Prostate gland (tissue), 2 donors: ENCODE measurements around the gene GPRC5B. TPM values are rescaled to one million over a fixed set of nuclear protein-coding genes. Genes with fewer than 3 reads are reported as not detected.

ENCODE experiments used
- DNase-seq: peaks from one replicate; pipeline ENCODE4 v3.0.0-alpha.2; 2019; ENCODE audit warnings: low spot score
- H3K27ac ChIP-seq, 2 donors: fragments of 200-600 bp; sonication (generic); 2 replicates each; pipeline ENCODE4 v1.5.1; 2017 to 2019
- H3K27me3 ChIP-seq: fragments of 200-600 bp; sonication (generic); replicated peaks from 2 replicates; pipeline ENCODE4 v1.5.1; 2019; ENCODE audit not compliant: insufficient read depth
- H3K36me3 ChIP-seq, 2 donors: fragments of 200-600 bp; sonication (generic); 1 replicate in 1 of 2; 2 replicates in 1 of 2; pipeline versions ENCODE4 v1.5.1 to v1.8.1; 2017 to 2019
- H3K4me1 ChIP-seq: fragments of 200-600 bp; sonication (generic); replicated peaks from 2 replicates; pipeline ENCODE4 v1.5.1; 2019
- H3K4me3 ChIP-seq, 2 donors: fragments of 200-600 bp; sonication (generic); 2 replicates each; pipeline ENCODE4 v1.5.1; 2017 to 2019
- H3K9me3 ChIP-seq: fragments of 200-600 bp; sonication (generic); 2 replicates; pipeline ENCODE4 v1.5.1; 2017
- POLR2A ChIP-seq: fragments of 450-650 bp; IDR thresholded peaks from one replicate; pipeline ENCODE4 v1.6.1; 2016; ENCODE audit warnings: antibody characterized with exemption, mild to moderate bottlenecking
- POLR2AphosphoS5 ChIP-seq: sonication (generic); formaldehyde crosslinking; IDR thresholded peaks from one replicate; pipeline ENCODE4 v1.6.1; 2017; ENCODE audit warnings: antibody characterized with exemption
- WGBS: methylation state at CpG from one replicate; pipeline ENCODE4 v1.1.5; 2018; 5-methylcytosine and 5-hydroxymethylcytosine counted together
- intact Hi-C: fragments of 100-400 bp; cut with DNase I; formaldehyde crosslinking; loops from one replicate; pipeline ENCODE4 v1.14.2; 2022
- total RNA-seq, 2 donors: library from RNA; depleted of rRNA; stranded (reverse); fragments of >200 nt; gene quantifications; one replicate each; pipeline ENCODE4 v1.1.0, GENCODE V29; 2016
- TF ChIP-seq, protein P1 (sequence below), 4 experiments: fragments of 200-600 bp in 2 of 4; fragments of 450-650 bp in 2 of 4; sonication (generic) in 2 of 4; IDR thresholded peaks; 1 replicate in 3 of 4; 2 replicates in 1 of 4; pipeline ENCODE4 v1.5.1; 2016 to 2019; ENCODE audit warnings: antibody characterized with exemption in 4 of 4, mild to moderate bottlenecking in 2 of 4, moderate library complexity in 2 of 4

The GPRC5B gene
- total RNA-seq, 2 donors from 2014 or later: 19.4 to 256 TPM

DNA sequence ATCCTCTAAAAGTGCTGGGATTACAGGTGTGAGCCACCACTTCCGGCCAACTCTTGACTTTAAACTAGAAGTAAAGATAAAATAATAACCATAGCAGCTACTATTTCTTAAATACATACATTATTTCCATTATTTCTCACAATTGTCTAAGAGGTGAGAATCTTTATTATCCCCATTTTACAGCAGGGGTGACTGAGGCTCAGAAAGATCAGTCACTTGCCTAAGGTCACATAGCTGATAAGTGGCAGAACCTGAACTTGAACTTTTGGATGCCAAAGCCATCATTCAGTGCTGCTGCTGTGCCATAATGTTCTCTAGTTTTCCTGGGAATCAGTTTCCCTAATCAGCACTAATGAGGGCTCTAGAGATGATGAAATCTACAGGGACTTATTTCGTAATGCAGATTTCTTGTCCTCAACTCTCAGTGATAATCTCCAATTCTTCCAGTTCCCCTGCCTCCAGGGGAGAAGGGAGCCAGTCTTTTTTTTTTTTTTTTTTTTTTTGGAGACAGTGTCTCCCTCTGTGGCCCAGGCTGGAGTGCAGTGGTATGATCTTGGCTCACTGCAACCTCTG, 25.2 kb upstream of the GPRC5B start:
- no peak overlapping the region for H3K4me3 ChIP-seq
- DNase-seq: no peak
- no peaks in the 10 kb centered on the region for H3K36me3 ChIP-seq
- intact Hi-C loops: loop anchor here (5.0 kb wide), 2 partner anchors 392 to 472 kb away; no protein-coding TSS in a partner anchor
- no peaks in the 10 kb centered on the region for H3K4me1 ChIP-seq
- TF ChIP-seq, protein P1, sequence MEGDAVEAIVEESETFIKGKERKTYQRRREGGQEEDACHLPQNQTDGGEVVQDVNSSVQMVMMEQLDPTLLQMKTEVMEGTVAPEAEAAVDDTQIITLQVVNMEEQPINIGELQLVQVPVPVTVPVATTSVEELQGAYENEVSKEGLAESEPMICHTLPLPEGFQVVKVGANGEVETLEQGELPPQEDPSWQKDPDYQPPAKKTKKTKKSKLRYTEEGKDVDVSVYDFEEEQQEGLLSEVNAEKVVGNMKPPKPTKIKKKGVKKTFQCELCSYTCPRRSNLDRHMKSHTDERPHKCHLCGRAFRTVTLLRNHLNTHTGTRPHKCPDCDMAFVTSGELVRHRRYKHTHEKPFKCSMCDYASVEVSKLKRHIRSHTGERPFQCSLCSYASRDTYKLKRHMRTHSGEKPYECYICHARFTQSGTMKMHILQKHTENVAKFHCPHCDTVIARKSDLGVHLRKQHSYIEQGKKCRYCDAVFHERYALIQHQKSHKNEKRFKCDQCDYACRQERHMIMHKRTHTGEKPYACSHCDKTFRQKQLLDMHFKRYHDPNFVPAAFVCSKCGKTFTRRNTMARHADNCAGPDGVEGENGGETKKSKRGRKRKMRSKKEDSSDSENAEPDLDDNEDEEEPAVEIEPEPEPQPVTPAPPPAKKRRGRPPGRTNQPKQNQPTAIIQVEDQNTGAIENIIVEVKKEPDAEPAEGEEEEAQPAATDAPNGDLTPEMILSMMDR (IDR thresholded peaks at IDR 0.05): no peak
- TF ChIP-seq POLR2A: no peak
- no peak for TF ChIP-seq POLR2AphosphoS5
- H3K9me3 ChIP-seq: no peaks in the 10 kb centered on the region
- no peaks in the 10 kb centered on the region for H3K27me3 ChIP-seq
- H3K27ac ChIP-seq: no peak overlapping the region
- WGBS: 75% methylated on average over 2 of the region's 2 CpGs

DNA sequence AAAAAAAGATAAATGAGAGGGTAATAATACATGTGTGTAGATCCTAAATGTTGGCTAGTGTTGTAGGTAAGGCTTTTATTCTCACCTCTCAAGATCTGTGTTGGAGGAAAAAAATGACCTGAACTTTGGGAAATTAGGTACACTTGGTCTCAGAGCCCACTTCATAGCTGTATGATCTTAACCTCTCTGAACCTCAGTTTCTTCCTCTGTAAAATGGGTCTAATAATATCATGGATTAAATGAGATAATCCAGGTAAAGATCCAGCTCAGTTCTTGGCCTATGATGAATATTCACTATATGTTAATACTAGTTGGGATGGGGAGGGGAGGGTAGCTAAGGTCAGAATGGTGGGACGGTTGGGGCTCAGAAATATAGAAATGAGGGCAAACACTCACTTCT, 24.3 kb upstream of the GPRC5B start:
- H3K27me3 ChIP-seq: no peaks in the 10 kb centered on the region
- 77% methylated on average over 1 of the region's 1 CpG for WGBS
- intact Hi-C loops: loop anchor here (5.0 kb wide), 2 partner anchors 393 to 473 kb away; no protein-coding TSS in a partner anchor
- no peaks in the 10 kb centered on the region for H3K36me3 ChIP-seq
- DNase-seq: no peak
- TF ChIP-seq, protein P1 (IDR thresholded peaks at IDR 0.05): no peak
- no peak for TF ChIP-seq POLR2A
- TF ChIP-seq POLR2AphosphoS5: no peak
- H3K4me1 ChIP-seq: no peaks in the 10 kb centered on the region
- no peak overlapping the region for H3K27ac ChIP-seq
- H3K4me3 ChIP-seq: no peak overlapping the region
- no peaks in the 10 kb centered on the region for H3K9me3 ChIP-seq

GRCh38 chr16:19907161-19907992, 22.7 kb upstream of the GPRC5B start:
- DNase-seq: peak; percentile 57
- 26% methylated on average over 24 of the region's 24 CpGs for WGBS
- Histone ChIP-seq H3K4me3 (no peak overlapping the region), H3K9me3 (no peaks in the 10 kb centered on the region), H3K36me3 (no peaks in the 10 kb centered on the region), H3K27me3 (no peaks in the 10 kb centered on the region), H3K27ac (no peak overlapping the region), H3K4me1 (no peaks in the 10 kb centered on the region)
- TF ChIP-seq POLR2A: no peak
- TF ChIP-seq POLR2AphosphoS5: peak; percentile 19
- TF ChIP-seq, protein P1 (IDR thresholded peaks at IDR 0.05): peak; percentile 56 to 91 (median 88)
- intact Hi-C loops: loop anchor here (5.0 kb wide), 2 partner anchors 395 to 475 kb away; no protein-coding TSS in a partner anchor

DNA sequence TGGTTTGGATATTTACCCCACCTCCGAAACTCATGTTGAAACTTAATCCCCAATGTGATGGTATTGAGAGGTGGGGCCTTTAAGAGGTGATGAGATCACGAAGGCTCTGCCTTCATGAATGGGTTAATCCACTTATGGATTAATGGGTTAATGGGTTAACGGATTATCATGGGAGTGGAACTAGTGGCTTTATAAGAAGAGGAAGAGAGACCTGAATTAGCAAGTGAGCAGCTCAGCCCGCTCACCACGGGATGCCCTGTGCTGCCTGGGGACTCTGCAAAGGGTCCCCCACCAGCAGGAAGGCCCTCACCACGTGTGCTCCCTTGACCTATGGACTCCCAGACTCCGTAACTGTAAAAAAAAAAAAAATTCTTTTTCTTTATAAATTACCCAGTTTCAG, 16.5 kb upstream of the GPRC5B start:
- no peaks in the 10 kb centered on the region for H3K27me3 ChIP-seq
- no peak overlapping the region for H3K27ac ChIP-seq
- TF ChIP-seq, protein P1 (IDR thresholded peaks at IDR 0.05): no peak
- TF ChIP-seq POLR2AphosphoS5 (no peak), POLR2A (no peak)
- no peaks in the 10 kb centered on the region for H3K36me3 ChIP-seq
- no peak for DNase-seq
- no peaks in the 10 kb centered on the region for H3K4me1 ChIP-seq
- no peaks in the 10 kb centered on the region for H3K9me3 ChIP-seq
- intact Hi-C loops: no loop called here
- WGBS: 77% methylated on average over 7 of the region's 7 CpGs
- H3K4me3 ChIP-seq: no peak overlapping the region
